Measurements from ENCODE around the gene DNAL4. TPM values are rescaled to one million over a fixed set of nuclear protein-coding genes. Genes with fewer than 3 reads are reported as not detected.

The DNAL4 gene
- total and polyA plus RNA-seq, 7 donors, result 7.9 to 25.8 (median 15.0) TPM

DNA sequence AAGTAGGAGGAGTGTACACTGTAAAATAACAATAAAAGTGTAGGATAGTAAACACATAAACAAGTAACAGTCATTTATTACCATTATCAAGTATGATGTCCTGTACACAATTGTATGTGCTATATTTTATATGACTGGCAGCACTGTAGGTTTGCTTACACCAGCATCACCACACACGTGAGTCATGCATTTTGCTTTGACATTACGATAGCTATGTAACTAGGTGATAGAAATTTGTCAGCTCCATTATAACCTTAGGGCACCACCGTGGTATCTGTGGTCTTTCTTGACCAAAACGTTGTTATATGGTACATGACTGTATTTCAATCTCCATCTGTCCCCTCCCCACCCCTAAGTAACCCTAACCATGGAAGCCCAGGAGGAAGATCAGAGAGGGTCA, 1.1 kb downstream of the DNAL4 start:
- DNase-seq, result peak; percentile 9
- no peaks in the 10 kb centered on the region for H3K27me3 ChIP-seq

DNA sequence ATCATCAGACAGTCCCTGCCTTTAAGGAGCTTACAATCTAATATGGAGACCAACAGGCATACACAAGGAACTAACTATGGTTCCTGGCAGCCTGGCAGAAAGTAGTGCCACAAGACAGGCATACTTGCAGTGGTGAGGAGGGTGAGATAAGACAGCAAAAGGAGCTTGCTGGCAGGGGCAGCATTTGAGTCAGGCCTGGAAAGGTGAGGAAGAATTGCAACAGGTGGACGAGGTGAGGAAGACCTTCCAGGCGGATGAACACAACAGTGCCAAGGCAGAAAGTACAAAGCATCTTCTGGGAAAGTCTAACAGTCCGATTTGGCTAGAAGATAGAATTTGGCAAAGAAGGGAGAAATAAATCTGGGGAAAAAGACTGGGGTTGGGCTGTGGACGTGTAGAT, 4.3 kb downstream of the DNAL4 start:
- H3K9me3 ChIP-seq, result no peaks in the 10 kb centered on the region
- TF ChIP-seq, protein P1, sequence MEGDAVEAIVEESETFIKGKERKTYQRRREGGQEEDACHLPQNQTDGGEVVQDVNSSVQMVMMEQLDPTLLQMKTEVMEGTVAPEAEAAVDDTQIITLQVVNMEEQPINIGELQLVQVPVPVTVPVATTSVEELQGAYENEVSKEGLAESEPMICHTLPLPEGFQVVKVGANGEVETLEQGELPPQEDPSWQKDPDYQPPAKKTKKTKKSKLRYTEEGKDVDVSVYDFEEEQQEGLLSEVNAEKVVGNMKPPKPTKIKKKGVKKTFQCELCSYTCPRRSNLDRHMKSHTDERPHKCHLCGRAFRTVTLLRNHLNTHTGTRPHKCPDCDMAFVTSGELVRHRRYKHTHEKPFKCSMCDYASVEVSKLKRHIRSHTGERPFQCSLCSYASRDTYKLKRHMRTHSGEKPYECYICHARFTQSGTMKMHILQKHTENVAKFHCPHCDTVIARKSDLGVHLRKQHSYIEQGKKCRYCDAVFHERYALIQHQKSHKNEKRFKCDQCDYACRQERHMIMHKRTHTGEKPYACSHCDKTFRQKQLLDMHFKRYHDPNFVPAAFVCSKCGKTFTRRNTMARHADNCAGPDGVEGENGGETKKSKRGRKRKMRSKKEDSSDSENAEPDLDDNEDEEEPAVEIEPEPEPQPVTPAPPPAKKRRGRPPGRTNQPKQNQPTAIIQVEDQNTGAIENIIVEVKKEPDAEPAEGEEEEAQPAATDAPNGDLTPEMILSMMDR (IDR thresholded peaks at IDR 0.05), result no peak
- no peak for TF ChIP-seq POLR2A (IDR thresholded peaks at IDR 0.05)
- no peak for TF ChIP-seq EP300 (IDR thresholded peaks at IDR 0.05)
- no peak for TF ChIP-seq POLR2AphosphoS5 (IDR thresholded peaks at IDR 0.05)
- peaks cover 0 to 46% (median 38%) of the 10 kb centered on the region in 4 donors for H3K4me1 ChIP-seq
- no peaks in the 10 kb centered on the region for H3K27me3 ChIP-seq
- peak; percentile 24 for DNase-seq
- intact Hi-C loops (cut with DNase I), result loop anchor here (5.0 kb wide), 2 partner anchors 32 to 53 kb away; partner anchors contain the start of genes NPTXR and SUN2
- H3K4me3 ChIP-seq, result no peak overlapping the region
- H3K36me3 ChIP-seq, result peaks cover 0 to 13% (median 0%) of the 10 kb centered on the region in 4 donors
- H3K27ac ChIP-seq, result peak overlapping the region in 1 of 4 donors; percentile 56
- WGBS, 2 donors, result 89 to 92% methylated on average over 4 of the region's 4 CpGs

More for the DNA sequence above, 1.1 kb downstream of the DNAL4 start:
- Histone ChIP-seq H3K36me3 (peaks cover 0 to 13% (median 0%) of the 10 kb centered on the region in 4 donors), H3K4me3 (peak overlapping the region in 2 of 4 donors; percentile 61 to 76), H3K27ac (peak overlapping the region in 3 of 4 donors; percentile 82 to 86 (median 83)), H3K4me1 (peaks cover 0 to 26% (median 24%) of the 10 kb centered on the region in 4 donors), H3K9me3 (no peaks in the 10 kb centered on the region)
- TF ChIP-seq POLR2AphosphoS5 (IDR thresholded peaks at IDR 0.05) (no peak), POLR2A (IDR thresholded peaks at IDR 0.05) (no peak), EP300 (IDR thresholded peaks at IDR 0.05) (no peak)
- TF ChIP-seq, protein P1 (IDR thresholded peaks at IDR 0.05), result no peak
- WGBS, 2 donors, result 52 to 66% methylated on average over 4 of the region's 4 CpGs
- intact Hi-C loops (cut with DNase I), result loop anchor here (5.0 kb wide), 2 partner anchors 36 to 49 kb away; partner anchors contain the start of genes NPTXR and SUN2

DNA sequence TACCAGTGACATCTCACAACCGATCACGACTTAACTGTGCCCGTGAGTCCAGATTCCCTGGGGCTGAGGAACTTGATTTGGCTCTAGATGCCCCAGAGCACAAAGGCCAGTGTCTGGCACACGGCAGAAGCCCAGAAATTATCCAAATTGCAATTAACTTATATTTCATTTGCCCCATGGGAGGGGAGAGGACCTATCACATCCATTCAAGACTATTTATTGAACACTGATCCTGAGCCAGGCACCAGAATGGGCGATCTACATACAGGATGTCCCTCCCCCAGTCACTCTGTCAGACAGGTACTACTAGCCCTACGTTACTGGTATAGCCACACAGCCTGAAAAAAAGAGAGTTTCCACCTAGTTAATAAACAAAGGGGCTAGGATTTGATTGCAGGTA, 5.1 kb downstream of the DNAL4 start:
- Histone ChIP-seq H3K9me3 (no peaks in the 10 kb centered on the region), H3K4me3 (no peak overlapping the region), H3K27me3 (no peaks in the 10 kb centered on the region), H3K4me1 (peaks cover 0 to 43% (median 37%) of the 10 kb centered on the region in 4 donors), H3K36me3 (peaks cover 0 to 13% (median 0%) of the 10 kb centered on the region in 4 donors), H3K27ac (peak overlapping the region; percentile 56 to 68 (median 60))
- WGBS, 2 donors, result 36 to 75% methylated on average over 6 of the region's 6 CpGs
- intact Hi-C loops (cut with DNase I), result no loop called here
- no peak for TF ChIP-seq POLR2A (IDR thresholded peaks at IDR 0.05)
- TF ChIP-seq, protein P1 (IDR thresholded peaks at IDR 0.05), result no peak
- TF ChIP-seq EP300 (IDR thresholded peaks at IDR 0.05), result no peak
- TF ChIP-seq POLR2AphosphoS5 (IDR thresholded peaks at IDR 0.05), result no peak
- DNase-seq, result peak; percentile 36

DNA sequence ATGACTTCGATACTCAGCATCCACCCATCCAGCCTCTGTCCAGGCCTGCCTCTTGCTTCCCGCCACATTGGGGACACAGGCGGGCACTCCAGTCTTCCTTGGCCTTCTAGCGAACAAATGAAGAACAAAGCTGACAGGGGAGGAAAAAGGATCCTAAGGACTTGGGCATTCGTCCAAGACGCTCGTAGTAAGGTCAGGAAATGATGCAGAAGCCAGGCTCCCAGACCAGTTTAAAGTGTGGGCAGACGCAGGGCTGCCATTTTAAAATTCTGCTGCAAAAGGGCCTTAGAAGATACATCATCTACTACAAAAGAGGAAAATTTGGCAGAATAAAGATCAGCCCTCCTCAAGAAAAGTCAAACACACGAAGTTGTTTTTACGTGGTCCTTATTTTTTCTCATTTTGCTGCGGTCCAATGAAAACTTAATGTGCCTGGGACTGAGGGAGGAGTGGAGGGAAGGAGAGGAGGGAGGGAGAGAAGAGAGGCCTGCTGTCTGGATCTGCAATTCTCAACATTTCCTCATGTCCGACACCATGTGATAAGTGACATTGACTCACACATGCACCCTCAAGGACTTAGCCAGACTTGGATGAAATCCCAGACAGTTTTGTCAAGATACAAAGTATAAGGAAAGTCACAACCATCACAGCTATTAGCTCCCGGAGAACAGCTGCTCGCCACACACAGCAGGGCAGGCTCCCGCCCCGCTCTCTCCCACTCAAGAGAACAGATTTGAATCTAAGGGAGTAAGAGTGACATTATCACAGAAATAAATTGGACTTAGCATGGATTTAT, 5.7 kb downstream of the DNAL4 start:
- WGBS, 2 donors, result 54 to 69% methylated on average over 16 of the region's 16 CpGs
- Histone ChIP-seq H3K9me3 (no peaks in the 10 kb centered on the region), H3K36me3 (peaks cover 0 to 13% (median 0%) of the 10 kb centered on the region in 4 donors), H3K4me3 (no peak overlapping the region), H3K27me3 (no peaks in the 10 kb centered on the region), H3K27ac (peak overlapping the region; percentile 56 to 68 (median 60)), H3K4me1 (peaks cover 0 to 40% (median 34%) of the 10 kb centered on the region in 4 donors)
- peak; percentile 79 for DNase-seq
- peak; percentile 15 to 61 (median 24) for TF ChIP-seq POLR2AphosphoS5 (IDR thresholded peaks at IDR 0.05)
- TF ChIP-seq, protein P1 (IDR thresholded peaks at IDR 0.05), result no peak
- TF ChIP-seq POLR2A (IDR thresholded peaks at IDR 0.05), result no peak
- TF ChIP-seq EP300 (IDR thresholded peaks at IDR 0.05), result no peak
- intact Hi-C loops (cut with DNase I), result no loop called here

Measured in sigmoid colon (tissue), 7 donors.